Measurements from ENCODE around the gene VPS35L.

The VPS35L gene, protein sequence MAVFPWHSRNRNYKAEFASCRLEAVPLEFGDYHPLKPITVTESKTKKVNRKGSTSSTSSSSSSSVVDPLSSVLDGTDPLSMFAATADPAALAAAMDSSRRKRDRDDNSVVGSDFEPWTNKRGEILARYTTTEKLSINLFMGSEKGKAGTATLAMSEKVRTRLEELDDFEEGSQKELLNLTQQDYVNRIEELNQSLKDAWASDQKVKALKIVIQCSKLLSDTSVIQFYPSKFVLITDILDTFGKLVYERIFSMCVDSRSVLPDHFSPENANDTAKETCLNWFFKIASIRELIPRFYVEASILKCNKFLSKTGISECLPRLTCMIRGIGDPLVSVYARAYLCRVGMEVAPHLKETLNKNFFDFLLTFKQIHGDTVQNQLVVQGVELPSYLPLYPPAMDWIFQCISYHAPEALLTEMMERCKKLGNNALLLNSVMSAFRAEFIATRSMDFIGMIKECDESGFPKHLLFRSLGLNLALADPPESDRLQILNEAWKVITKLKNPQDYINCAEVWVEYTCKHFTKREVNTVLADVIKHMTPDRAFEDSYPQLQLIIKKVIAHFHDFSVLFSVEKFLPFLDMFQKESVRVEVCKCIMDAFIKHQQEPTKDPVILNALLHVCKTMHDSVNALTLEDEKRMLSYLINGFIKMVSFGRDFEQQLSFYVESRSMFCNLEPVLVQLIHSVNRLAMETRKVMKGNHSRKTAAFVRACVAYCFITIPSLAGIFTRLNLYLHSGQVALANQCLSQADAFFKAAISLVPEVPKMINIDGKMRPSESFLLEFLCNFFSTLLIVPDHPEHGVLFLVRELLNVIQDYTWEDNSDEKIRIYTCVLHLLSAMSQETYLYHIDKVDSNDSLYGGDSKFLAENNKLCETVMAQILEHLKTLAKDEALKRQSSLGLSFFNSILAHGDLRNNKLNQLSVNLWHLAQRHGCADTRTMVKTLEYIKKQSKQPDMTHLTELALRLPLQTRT

GRCh38 chr16:19555186-19555937, at the start of gene VPS35L:
VPS35L (plus strand) TSS chr16:19555703; CDS start chr16:19555730, 27 bp downstream.
- DNase-seq = peak; percentile 99

DNA sequence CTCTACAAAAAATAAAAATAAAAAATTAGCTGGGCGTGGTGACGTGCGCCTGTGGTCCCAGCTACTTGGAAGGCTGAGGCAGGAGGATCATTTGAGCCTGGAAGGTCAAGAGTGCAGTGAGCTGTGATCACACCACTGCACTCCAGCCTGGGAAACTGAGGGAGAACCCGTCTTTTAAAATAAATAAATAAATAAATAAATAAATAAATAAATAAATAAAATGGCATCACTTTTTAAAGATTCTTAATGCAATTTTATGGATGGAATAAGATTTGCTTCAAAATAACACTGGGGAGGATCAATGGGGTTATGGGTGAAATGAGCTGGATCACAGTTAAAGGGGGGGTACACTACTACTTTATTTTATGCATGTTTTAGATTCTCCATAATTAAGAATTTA, 48.5 kb upstream of the VPS35L start:
- no peak for DNase-seq

DNA sequence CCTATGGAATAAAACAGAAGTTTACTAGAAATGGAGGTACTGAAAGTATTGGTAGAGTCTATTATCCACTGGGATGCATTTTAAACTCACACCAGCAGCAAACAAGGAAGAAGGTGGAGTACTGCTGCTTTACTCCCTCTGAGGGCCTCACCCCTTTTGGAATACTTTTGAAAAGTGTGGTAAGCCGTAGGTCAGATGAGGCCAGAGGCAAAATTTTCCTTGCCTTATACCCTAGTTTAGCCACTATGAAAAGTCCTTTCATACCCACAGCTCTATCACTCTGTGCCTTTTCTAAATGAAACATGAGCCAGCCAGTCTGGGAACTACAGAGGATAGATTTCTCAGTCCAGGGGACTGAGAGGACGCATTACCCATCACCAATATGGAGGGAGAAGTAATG, 47.6 kb upstream of the VPS35L start:
- DNase-seq = no peak

- DNase-seq = no peak
Measured at GRCh38 chr16:19512297-19512696, 43.2 kb upstream of the VPS35L start.

DNA sequence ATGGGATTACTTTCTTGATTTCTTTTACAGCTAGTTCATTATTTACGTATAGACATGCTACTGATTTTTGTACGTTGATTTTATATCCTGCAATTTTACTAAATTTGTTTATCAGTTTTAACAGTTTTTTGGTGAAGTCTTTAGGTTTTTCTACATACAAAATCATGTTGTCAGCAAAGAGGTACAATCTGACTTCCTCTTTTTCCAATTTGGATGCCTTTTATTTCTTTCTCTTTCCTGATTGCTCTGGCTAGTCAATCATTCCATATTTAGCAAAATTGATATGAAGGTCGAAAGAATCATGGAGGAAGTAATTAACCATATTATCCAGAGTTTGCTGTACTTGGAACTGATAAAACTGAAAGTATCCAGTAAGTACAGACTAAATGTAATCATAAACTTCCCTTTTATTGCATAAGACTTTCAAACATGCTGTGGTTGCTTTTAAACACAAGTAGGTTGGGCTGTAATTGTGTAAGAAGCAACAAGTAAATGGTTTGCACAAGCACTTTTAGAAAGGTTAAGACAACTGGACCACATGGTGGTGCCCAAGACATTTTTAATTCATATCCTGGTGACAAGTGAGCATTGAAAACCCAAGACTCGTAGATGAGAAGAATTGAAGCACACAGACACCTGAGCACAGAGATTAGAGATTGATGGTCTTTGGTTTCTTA, 42.0 kb upstream of the VPS35L start:
- DNase-seq = peak; percentile 49 to 87 (median 81)

- DNase-seq = peak in 1 of 3 donors; percentile 37
Measured at GRCh38 chr16:19515757-19516156, 39.7 kb upstream of the VPS35L start.

GRCh38 chr16:19517424-19518089, 37.9 kb upstream of the VPS35L start:
- DNase-seq = peak in 2 of 3 donors; percentile 36 to 38

- DNase-seq = no peak
Measured at GRCh38 chr16:19518388-19518787, 37.1 kb upstream of the VPS35L start.

DNA sequence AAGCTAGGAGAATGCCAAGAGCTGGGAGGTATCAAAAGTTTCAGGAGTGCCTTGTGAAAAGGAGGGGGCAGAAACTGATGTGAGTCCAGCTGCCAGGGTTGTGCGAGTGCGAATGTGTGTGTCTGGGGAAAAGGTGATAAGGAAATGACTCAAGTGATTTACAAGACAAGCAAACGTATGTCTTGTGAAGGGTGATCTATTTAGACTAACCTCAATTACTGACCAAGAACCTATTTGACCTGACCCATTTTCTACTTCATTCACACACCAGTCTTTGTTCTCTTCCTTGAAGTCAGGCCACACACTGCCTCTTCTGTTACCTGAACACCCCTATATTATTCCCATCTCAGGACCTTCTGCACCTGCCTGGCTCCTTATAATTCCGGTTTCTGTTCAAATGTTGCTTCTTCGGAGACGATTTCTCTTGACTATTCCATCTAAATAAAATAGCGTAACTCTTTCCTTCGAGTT, 34.6 kb upstream of the VPS35L start:
- DNase-seq = no peak

DNA sequence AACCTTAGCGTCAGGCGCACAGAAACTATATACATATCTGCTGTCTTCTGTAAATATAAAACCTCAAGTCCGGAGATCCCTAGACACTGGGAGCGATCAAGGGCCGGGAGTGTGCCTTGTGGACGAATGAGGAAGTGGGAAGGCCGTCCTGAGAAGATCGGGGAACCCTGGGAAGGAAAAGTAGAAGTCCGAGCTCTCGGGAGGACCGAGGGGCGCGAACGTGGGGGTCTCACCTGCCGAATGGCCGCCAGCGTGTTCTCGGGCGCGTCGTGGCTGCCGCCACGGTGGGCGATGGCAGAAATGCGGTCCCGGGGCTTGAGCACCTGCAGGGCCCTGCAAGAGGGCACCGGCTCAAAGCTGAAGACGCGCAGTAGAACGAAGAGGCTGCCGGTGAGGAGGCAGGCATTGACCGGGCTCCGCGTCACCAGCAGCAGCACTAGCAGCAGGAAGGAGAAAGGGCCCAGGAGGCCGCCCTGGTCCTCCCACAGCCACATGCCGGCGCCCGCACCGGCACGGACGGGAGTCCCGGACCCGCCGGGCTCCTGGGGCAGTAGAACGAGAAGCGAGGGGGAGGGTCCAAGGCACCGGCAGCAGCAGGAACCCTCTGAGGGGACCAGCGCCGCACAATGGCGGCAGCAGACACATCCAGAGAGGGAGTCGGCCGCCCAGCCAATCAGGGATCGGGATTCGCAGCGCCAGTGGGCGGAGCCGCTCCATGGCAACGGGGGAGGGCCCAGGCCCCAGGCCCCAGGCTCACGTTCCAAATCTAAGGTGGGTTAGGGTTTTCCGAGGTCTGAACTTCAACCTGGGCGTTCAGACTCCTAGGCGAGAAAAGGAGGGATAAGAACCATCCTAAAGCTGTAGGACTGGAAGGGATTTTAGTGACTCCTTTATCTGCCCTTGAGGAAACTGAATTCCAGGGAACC, 33.8 kb upstream of the VPS35L start, which contains the start of gene GDE1:
Gene GDE1, minus strand, starts transcription at position 628 of the 926 bp plus-strand sequence. Its CDS starts 134 bp downstream, at position 494.
- DNase-seq = peak; percentile 91 to 96 (median 95)

GRCh38 chr16:19522397-19522732, 33.1 kb upstream of the VPS35L start:
- DNase-seq = no peak

GRCh38 chr16:19522760-19523159, 32.7 kb upstream of the VPS35L start:
- no peak for DNase-seq

DNA sequence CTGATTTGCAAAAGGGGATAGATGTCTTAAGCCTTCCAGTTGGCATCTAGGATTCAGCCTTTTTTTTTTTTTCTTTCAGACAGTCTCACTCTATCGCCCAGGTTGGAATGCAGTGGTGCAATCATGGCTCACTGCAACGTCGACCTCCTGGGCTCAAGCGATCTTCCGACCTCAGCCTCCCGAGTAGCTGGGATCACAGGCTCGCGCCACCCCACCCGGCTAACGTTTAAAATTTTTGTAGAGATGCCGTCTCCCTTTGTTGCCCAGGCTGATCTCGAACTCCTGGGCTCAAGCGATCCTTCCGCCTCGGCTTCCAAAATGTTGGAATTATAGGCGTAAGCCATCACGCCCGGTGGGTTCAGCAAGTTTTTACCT, 32.3 kb upstream of the VPS35L start:
- no peak for DNase-seq

DNA sequence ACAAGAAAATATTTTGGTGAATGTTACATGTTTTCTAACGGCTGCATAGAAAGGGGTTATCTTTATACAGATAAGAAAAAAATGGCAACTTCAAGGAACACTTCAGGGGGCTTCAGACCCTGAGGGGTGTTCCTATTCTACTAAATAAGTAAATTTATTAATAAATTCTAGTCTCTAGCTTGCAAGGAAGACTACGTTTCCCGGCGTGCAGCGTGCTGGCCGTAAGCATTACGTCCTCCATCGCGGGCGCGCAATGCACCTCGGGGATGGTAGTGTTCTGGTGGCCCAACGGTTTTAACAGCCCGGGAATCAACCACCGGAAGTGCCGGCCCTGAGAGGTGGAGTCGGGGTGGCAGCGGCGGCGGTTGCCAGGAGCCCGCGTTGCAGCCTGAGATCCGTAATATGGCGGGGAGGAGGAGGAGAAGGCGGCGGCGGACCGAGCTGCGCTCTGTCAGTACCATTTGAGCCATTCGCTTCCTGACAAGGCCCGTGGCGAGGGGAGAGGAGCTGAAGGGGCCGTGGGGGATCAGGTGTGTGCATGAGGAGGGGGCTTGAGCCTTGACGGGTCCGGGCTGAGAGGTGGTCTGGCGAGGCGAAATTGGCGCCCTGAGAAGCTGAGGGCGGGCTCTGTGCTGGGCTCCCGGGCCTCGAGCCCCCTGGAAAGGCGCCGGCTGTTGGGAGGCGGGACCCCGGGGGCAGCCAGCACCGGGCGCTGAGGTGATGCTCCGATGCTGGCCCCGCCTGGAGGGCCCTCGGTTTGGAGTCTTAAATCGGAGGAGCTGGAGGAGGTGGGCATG, 31.7 kb upstream of the VPS35L start, which contains the start of gene CCP110:
Gene CCP110, plus strand, starts transcription at position 384 of the 797 bp plus-strand sequence. CDS start 3,940 bp downstream, outside the sequence.
- peak; percentile 97 to 98 (median 98) for DNase-seq

DNA sequence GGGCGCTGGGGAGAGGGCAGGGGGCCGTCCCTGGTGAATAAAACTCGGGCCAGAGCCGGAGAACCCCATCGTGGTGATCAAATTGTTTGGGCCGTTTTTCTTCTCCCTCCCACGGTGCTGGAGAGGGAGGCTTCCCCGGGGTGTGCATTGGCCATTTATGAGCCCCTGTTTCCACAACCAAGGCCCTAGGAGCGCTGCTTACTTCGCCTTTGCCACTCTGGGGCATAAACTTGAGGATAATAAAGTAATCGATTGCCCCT, 31.2 kb upstream of the VPS35L start:
- no peak for DNase-seq

GRCh38 chr16:19524616-19525384, 30.7 kb upstream of the VPS35L start:
- DNase-seq = peak; percentile 42 to 53 (median 52)

DNA sequence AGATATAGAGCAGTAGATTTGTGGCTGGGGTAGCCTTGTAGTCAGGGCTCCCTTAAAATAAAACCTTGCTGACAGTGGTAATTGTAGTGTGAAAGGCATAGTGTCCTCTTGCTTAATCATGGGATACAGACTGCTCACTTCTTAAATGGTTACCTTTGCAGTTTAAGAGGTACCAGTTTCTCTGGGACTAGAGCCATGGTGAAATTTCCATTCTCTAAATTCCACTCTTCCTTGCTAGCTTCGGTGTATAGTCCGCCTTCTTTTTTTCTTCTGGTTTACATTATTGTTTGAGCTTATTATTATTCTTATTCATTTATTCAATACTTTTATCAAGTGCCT, 30.1 kb upstream of the VPS35L start:
- no peak for DNase-seq

DNA sequence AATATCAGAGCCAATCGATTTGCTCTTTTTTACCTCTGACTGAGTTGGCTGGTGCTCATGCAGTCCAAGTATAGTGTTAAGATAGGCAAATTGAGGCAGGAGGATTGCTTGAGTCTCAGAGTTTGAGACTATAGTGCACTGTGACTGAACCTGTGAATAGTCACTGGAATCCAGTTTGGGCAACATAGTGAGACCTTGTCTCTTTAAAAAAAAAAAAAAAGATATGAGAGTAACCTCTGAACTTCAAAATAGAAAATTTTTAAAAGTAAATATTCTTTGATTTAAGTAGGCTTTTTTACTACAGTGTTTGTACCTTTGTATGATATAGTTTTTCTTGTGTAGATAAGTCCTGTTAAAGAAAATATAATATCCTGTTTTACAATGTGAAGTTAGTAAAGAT, 28.3 kb upstream of the VPS35L start:
- no peak for DNase-seq

DNA sequence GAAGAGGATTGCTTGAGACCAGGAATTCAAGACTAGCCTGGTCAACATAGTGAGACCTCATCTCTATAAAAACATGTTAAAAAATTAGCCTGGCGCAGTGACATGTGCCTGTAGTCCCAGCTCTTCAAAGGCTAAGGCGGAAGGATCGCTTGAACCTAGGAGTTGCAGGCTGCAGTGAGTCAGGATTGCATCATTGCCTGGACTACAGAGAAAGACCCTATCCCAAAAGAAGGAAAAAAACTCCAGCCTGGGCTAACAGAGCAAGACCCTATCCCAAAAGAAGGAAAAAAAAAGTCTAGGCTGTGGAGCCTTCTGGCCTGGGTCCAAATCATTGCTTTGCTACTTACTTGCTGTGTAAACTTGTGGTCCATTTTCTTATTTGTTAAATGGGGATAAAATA, 26.8 kb upstream of the VPS35L start:
- no peak for DNase-seq
